Measurements from ENCODE around the gene GPN1.
"Not testable (repeated sequence)": the region's sequence is repeated elsewhere in the genome, so short reads cannot be mapped to it uniquely, and the experiment has no call there.

- TF ChIP-seq BHLHE40 (IDR thresholded peaks at IDR 0.05; ENCODE audit: borderline replicate concordance); ARNT (IDR thresholded peaks at IDR 0.05); FOXM1 (IDR thresholded peaks at IDR 0.05; ENCODE audit: borderline replicate concordance); L3MBTL2 (conservative IDR thresholded peaks at IDR 0.05); FOXK2 (IDR thresholded peaks at IDR 0.05); NFRKB (IDR thresholded peaks at IDR 0.05); SP1 (IDR thresholded peaks at IDR 0.05); TARDBP (IDR thresholded peaks at IDR 0.05); HDGF (IDR thresholded peaks at IDR 0.05; ENCODE audit: borderline replicate concordance): not testable (repeated sequence)
These were observed 53.5 kb downstream of the GPN1 start for GRCh38 chr2:27682334-27682771.
